ENCODE measurements around the gene SCAND1. TPM values are rescaled to one million over a fixed set of nuclear protein-coding genes. Genes with fewer than 3 reads are reported as not detected.

The SCAND1 gene
- 26.5 TPM for total RNA-seq

GRCh38 chr20:35954200-35954906, at the start of gene SCAND1:
TSS of gene SCAND1 (minus strand) at chr20:35954502. CDS start at chr20:35954284, 218 bp downstream.

GRCh38 chr20:35967979-35968640, 13.8 kb upstream of the SCAND1 start, which contains the start of gene CNBD2:
TSS of gene CNBD2 (plus strand) at chr20:35968590. CDS start at chr20:35968763, 173 bp downstream.

Small RNA genes within 50 kb of the gene (small RNA-seq; reads per million reads assigned to genes)
- not detected for gene RNU6-937P

Other genes with a start within 250 kb of the SCAND1 start
- 367 TPM for gene RBM39, start 212.2 kb downstream of the SCAND1 start, total RNA-seq
- 50.5 TPM for gene PHF20, start 182.5 kb downstream of the SCAND1 start, total RNA-seq
- 3.7 TPM for gene CNBD2, start 14.1 kb upstream of the SCAND1 start, total RNA-seq
- gene EPB41L1, start 200.2 kb upstream of the SCAND1 start, total RNA-seq: 133 TPM